Measurements from ENCODE around the gene GPR55.

- TF ChIP-seq, protein P1, sequence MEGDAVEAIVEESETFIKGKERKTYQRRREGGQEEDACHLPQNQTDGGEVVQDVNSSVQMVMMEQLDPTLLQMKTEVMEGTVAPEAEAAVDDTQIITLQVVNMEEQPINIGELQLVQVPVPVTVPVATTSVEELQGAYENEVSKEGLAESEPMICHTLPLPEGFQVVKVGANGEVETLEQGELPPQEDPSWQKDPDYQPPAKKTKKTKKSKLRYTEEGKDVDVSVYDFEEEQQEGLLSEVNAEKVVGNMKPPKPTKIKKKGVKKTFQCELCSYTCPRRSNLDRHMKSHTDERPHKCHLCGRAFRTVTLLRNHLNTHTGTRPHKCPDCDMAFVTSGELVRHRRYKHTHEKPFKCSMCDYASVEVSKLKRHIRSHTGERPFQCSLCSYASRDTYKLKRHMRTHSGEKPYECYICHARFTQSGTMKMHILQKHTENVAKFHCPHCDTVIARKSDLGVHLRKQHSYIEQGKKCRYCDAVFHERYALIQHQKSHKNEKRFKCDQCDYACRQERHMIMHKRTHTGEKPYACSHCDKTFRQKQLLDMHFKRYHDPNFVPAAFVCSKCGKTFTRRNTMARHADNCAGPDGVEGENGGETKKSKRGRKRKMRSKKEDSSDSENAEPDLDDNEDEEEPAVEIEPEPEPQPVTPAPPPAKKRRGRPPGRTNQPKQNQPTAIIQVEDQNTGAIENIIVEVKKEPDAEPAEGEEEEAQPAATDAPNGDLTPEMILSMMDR (IDR thresholded peaks at IDR 0.05; ENCODE audit: insufficient read depth, low read depth, low read length), result no peak
- no peak for TF ChIP-seq EZH2 (IDR thresholded peaks at IDR 0.05; ENCODE audit: insufficient read depth, low read length)
These were observed 10.2 kb downstream of the GPR55 start for GRCh38 chr2:230914886-230915285.

All from astrocyte (in vitro differentiated cells and primary cell).